ENCODE data around the gene PPP4R2. TPM values are rescaled to one million over a fixed set of nuclear protein-coding genes. Genes with fewer than 3 reads are reported as not detected.
"Not testable (repeated sequence)": the region's sequence is repeated elsewhere in the genome, so short reads cannot be mapped to it uniquely, and the experiment has no call there.

The PPP4R2 gene
- total RNA-seq, 4 donors from 2014 or later, result 22.7 to 38.9 (median 30.6) TPM

DNA sequence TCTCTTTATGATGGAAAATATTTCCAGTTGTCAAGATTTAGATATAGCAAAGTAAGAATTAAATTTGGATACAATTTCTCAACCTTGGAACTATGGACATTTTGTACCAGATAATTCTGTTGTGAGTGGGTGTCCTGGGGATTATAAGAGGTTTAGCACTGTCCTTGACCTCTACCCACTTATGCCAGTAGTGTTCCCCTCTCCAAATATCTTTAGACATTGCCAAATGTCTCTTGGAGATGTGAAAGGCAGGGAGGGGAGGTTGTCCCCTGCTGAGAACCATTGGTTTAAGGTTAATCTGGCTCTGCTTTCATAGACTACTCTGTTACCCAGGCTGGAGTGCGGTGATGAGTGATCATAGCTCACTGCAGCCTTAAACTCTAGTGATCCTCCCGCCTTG lies 64.8 kb downstream of the PPP4R2 start, which contains the start of gene EBLN2:
EBLN2 (plus strand) TSS at position 244 of the 400 bp plus-strand sequence. CDS start 423 bp downstream, outside the sequence.
- H3K4me1 ChIP-seq, result peaks cover 0 to 5% (median 0%) of the 10 kb centered on the region in 3 donors
- H3K36me3 ChIP-seq, result peaks cover 7 to 54% (median 14%) of the 10 kb centered on the region in 3 donors
- no peaks in the 10 kb centered on the region for H3K27me3 ChIP-seq
- WGBS, 2 donors, result 83 to 100% methylated on average over 2 of the region's 2 CpGs
- intact Hi-C loops (cut with DNase I), result no loop called here
- no peak within 1 kb of the TSS for H3K4me3 ChIP-seq
- H3K9me3 ChIP-seq, result no peaks in the 10 kb centered on the region
- no peak for TF ChIP-seq POLR2A (IDR thresholded peaks at IDR 0.05)
- TF ChIP-seq, protein P1, sequence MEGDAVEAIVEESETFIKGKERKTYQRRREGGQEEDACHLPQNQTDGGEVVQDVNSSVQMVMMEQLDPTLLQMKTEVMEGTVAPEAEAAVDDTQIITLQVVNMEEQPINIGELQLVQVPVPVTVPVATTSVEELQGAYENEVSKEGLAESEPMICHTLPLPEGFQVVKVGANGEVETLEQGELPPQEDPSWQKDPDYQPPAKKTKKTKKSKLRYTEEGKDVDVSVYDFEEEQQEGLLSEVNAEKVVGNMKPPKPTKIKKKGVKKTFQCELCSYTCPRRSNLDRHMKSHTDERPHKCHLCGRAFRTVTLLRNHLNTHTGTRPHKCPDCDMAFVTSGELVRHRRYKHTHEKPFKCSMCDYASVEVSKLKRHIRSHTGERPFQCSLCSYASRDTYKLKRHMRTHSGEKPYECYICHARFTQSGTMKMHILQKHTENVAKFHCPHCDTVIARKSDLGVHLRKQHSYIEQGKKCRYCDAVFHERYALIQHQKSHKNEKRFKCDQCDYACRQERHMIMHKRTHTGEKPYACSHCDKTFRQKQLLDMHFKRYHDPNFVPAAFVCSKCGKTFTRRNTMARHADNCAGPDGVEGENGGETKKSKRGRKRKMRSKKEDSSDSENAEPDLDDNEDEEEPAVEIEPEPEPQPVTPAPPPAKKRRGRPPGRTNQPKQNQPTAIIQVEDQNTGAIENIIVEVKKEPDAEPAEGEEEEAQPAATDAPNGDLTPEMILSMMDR (IDR thresholded peaks at IDR 0.05), result no peak
- no peak within 1 kb of the TSS for H3K27ac ChIP-seq
- DNase-seq, result no peak

DNA sequence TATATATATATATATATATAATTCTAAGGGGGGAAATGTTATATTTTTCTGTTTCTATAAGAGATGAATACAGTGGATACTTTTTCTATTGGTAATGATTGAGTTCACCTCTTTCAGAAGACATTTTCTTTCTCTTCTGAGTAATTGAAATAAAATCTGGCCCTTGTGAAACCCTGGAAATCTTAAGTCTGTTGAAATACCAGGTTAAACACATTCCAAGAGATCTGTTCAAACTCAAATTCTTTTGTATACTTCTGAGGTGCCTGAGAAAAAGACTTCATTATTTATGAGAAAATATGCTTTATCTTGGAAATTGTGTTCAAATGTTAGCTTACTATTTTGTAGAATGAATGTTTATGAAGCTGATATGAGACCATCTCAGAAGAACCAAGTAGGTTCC lies 69.6 kb downstream of the PPP4R2 start:
- intact Hi-C loops (cut with DNase I); H3K9me3 ChIP-seq; H3K4me1 ChIP-seq; H3K4me3 ChIP-seq; H3K27ac ChIP-seq; H3K27me3 ChIP-seq; DNase-seq: not testable (repeated sequence)
- H3K36me3 ChIP-seq, result peaks cover 7 to 76% (median 14%) of the 10 kb centered on the region in 3 donors

DNA sequence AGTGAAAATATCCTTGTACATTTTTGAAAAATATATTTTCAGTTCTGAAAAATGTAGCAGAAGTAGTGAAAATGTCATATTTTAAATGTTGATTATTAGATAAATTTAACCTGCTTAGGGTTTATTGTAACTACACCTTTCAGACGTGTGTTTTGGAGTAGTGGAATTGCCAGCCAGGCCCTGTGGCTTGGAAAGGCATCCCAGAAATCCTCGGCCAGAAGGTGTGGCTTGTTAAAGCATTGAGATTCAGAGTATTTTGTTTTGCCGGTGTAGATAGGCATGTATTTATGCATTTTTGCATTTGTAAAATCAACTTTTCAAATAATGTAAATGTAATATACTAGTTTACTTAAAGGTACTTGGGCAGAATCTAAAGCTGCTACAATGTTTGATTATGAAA lies 71.8 kb downstream of the PPP4R2 start:
- intact Hi-C loops (cut with DNase I), result no loop called here
- H3K27me3 ChIP-seq, result no peaks in the 10 kb centered on the region
- 61 to 72% methylated on average over 3 of the region's 3 CpGs for WGBS, 2 donors
- TF ChIP-seq POLR2A (IDR thresholded peaks at IDR 0.05), result no peak
- TF ChIP-seq, protein P1 (IDR thresholded peaks at IDR 0.05), result no peak
- H3K36me3 ChIP-seq, result peaks cover 0 to 54% (median 4%) of the 10 kb centered on the region in 3 donors
- H3K4me1 ChIP-seq, result no peaks in the 10 kb centered on the region
- H3K9me3 ChIP-seq, result no peaks in the 10 kb centered on the region
- no peak overlapping the region for H3K27ac ChIP-seq
- DNase-seq, result no peak
- H3K4me3 ChIP-seq, result no peak overlapping the region

DNA sequence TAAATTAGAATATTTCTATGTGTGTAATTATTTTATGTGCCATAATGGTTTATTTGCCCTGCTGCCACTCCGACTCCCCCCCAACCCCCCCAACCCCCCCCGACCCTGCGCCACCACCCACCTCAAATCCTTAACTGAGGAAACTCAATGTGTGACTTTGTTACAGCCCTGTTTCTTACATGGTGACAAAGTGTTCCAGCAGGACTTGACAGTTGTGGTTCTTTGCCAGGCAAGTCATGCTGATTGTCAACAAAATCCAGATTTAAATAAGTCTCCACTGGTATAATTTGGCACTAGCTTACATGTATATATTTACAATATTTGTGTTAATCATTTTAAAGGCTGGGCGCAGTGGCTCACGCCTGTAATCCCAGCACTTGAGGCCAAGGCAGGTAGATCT lies 72.6 kb downstream of the PPP4R2 start:
- no peak for TF ChIP-seq POLR2A (IDR thresholded peaks at IDR 0.05)
- TF ChIP-seq, protein P1 (IDR thresholded peaks at IDR 0.05), result no peak
- Histone ChIP-seq H3K27ac (no peak overlapping the region), H3K9me3 (no peaks in the 10 kb centered on the region), H3K4me3 (no peak overlapping the region), H3K27me3 (no peaks in the 10 kb centered on the region), H3K4me1 (no peaks in the 10 kb centered on the region), H3K36me3 (peaks cover 0 to 46% (median 4%) of the 10 kb centered on the region in 3 donors)
- WGBS, 2 donors, result 86 to 96% methylated on average over 5 of the region's 5 CpGs
- DNase-seq, result no peak
- intact Hi-C loops (cut with DNase I), result no loop called here

DNA sequence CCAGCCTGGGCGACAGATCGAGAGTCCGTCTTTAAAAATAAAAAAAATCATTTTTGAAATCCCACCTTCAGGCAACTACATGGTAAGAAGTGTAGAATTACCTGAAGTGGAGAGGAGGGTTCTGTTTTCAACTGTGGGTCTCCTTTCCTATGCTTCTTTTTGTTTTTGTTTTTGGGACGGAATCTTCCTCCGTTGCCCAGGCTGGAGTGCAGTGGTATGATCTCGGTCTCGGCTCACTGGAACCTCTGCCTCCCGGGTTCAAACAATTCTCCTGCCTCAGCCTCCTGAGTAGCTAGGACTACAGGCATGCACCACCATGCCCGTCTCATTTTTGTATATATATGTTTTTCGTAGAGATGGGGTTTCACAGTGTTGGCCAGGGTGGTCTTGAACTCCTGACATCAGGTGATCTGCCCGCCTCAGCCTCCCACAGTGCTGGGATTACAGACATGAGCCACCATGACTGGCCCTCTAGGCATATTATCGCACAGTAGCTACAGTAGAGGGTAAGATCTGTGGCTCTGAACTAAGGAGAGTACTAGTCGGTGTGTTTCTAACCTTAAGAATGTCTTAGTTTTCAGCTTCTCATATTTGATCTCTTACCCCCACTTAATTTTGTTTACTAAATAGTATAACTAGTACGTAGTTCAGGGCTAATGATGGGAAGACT lies 73.3 kb downstream of the PPP4R2 start:
- Histone ChIP-seq H3K4me3 (no peak overlapping the region), H3K4me1 (no peaks in the 10 kb centered on the region), H3K27ac (no peak overlapping the region), H3K27me3 (no peaks in the 10 kb centered on the region), H3K36me3 (peaks cover 0 to 39% (median 2%) of the 10 kb centered on the region in 3 donors), H3K9me3 (no peaks in the 10 kb centered on the region)
- TF ChIP-seq, protein P1 (IDR thresholded peaks at IDR 0.05), result no peak
- no peak for TF ChIP-seq POLR2A (IDR thresholded peaks at IDR 0.05)
- intact Hi-C loops (cut with DNase I), result loop anchor here (10.0 kb wide), 1 partner anchor 225 kb away; the partner anchor contains the start of gene SHQ1
- whole genome bisulfite sequencing, 2 donors, result 86 to 89% methylated on average over 14 of the region's 14 CpGs
- DNase-seq, result no peak

Measured in esophagus squamous epithelium (tissue), 5 donors.